SK-N-SH (cell line): ENCODE data around the gene SUPT7L. TPM values are rescaled to one million over a fixed set of nuclear protein-coding genes. Genes with fewer than 3 reads are reported as not detected.

ENCODE experiments used
- CTCF ChIA-PET: fragments of 300-600, 350-600 bp; formaldehyde crosslinking; extraction: SDS; loops from one replicate; lab custom pipeline; 2021; lab: Yijun Ruan, JAX
- POLR2A ChIA-PET: fragments of 350-600 bp; sonication (Branson Sonifier 250); formaldehyde crosslinking; extraction: SDS; loops from one replicate; lab custom pipeline; 2020; ENCODE audit warnings: antibody characterized with exemption, inconsistent platforms; lab: Yijun Ruan, JAX
- DNase-seq: peaks from one replicate; pipeline ENCODE4 v3.0.0; 2012
- H2AFZ ChIP-seq: fragments of 200-600 bp; sonication (generic); 2 replicates; pipeline ENCODE4 v1.8.1; 2016; ENCODE audit warnings: antibody characterized with exemption, mild to moderate bottlenecking, low read depth
- H3F3A ChIP-seq: fragments of 200-600 bp; sonication (generic); replicated peaks from 2 replicates; pipeline ENCODE3; 2016; ENCODE audit warnings: antibody characterized with exemption, mild to moderate bottlenecking; ENCODE audit not compliant: insufficient read depth
- H3K27ac ChIP-seq, 2 experiments: fragments of 200-500 bp in 1 of 2; fragments of 200-600 bp in 1 of 2; sonication (Bioruptor generic) in 1 of 2; sonication (generic), shearing (Covaris generic) in 1 of 2; 2 replicates each; pipeline versions ENCODE4 v1.5.1 to v1.6.1; 2014 to 2016; ENCODE audit warnings: low read depth in 2 of 2, inconsistent platforms in 1 of 2, low read length in 1 of 2, mild to moderate bottlenecking in 1 of 2, mixed read lengths in 1 of 2
- H3K27me3 ChIP-seq: fragments of 200-600 bp; sonication (generic), shearing (Covaris generic); 2 replicates; pipeline ENCODE4 v1.6.1; 2016; ENCODE audit warnings: mixed run types; ENCODE audit not compliant: insufficient read depth
- H3K36me3 ChIP-seq, 2 experiments: fragments of 200-500 bp in 1 of 2; fragments of 200-600 bp in 1 of 2; sonication (Bioruptor generic) in 1 of 2; sonication (generic) in 1 of 2; replicated peaks in 1 of 2; 2 replicates each; pipeline versions ENCODE3 to v1.5.1; 2014 to 2016; ENCODE audit warnings: low read length in 1 of 2, mild to moderate bottlenecking in 1 of 2; ENCODE audit not compliant: insufficient read depth in 2 of 2, control insufficient read depth in 1 of 2
- H3K4me1 ChIP-seq, 2 experiments: fragments of 200-500 bp in 1 of 2; fragments of 200-600 bp in 1 of 2; sonication (Bioruptor generic) in 1 of 2; sonication (generic), shearing (Covaris generic) in 1 of 2; 2 replicates each; pipeline versions ENCODE4 v1.5.1 to v1.6.1; 2014 to 2016; ENCODE audit warnings: low read depth in 1 of 2, low read length in 1 of 2, mixed run types in 1 of 2; ENCODE audit not compliant: insufficient read depth in 2 of 2, control insufficient read depth in 1 of 2
- H3K4me2 ChIP-seq: fragments of 200-600 bp; sonication (generic), shearing (Covaris generic); 2 replicates; pipeline ENCODE4 v1.6.1; 2017; ENCODE audit warnings: mixed run types
- H3K4me3 ChIP-seq, 2 experiments: fragments of 200-500 bp in 1 of 2; fragments of 200-600 bp in 1 of 2; sonication (Bioruptor generic) in 1 of 2; sonication (generic), shearing (Covaris generic) in 1 of 2; 2 replicates each; pipeline versions ENCODE4 v1.5.1 to v1.8.1; 2014 to 2016; ENCODE audit warnings: low read depth in 2 of 2, inconsistent platforms in 1 of 2, low read length in 1 of 2, mild to moderate bottlenecking in 1 of 2, mixed read lengths in 1 of 2, moderate library complexity in 1 of 2
- H3K79me2 ChIP-seq: fragments of 200-600 bp; sonication (generic); 2 replicates; pipeline ENCODE4 v1.8.1; 2017; ENCODE audit warnings: mild to moderate bottlenecking; ENCODE audit not compliant: insufficient read depth
- H3K9ac ChIP-seq: fragments of 200-600 bp; sonication (generic); 2 replicates; pipeline ENCODE4 v1.6.1; 2017; ENCODE audit warnings: mixed run types
- H3K9me2 ChIP-seq: fragments of 200-600 bp; sonication (generic); 2 replicates; pipeline ENCODE4 v1.6.1; 2017; ENCODE audit warnings: mixed run types
- H3K9me3 ChIP-seq: fragments of 200-600 bp; sonication (generic); 2 replicates; pipeline ENCODE4 v1.6.1; 2017; ENCODE audit warnings: mixed run types, mild to moderate bottlenecking, moderate library complexity
- H4K20me1 ChIP-seq: fragments of 200-600 bp; sonication (generic); 2 replicates; pipeline ENCODE4 v1.6.1; 2017; ENCODE audit warnings: mild to moderate bottlenecking, mixed run types; ENCODE audit not compliant: insufficient read depth
- CHD2 ChIP-seq: fragments of 150-350 bp; IDR thresholded peaks from 2 replicates; pipeline ENCODE4 v1.6.1; 2018; ENCODE audit warnings: low read length; ENCODE audit not compliant: partially characterized antibody
- CTCF ChIP-seq: fragments of 200-600 bp; sonication (generic); IDR thresholded peaks from 2 replicates; pipeline ENCODE4 v1.6.1; 2017; ENCODE audit warnings: antibody characterized with exemption, mild to moderate bottlenecking, moderate library complexity
- FOSL2 ChIP-seq: IDR thresholded peaks from 2 replicates; pipeline ENCODE4 v1.4.0; 2012; ENCODE audit warnings: low read depth, mild to moderate bottlenecking, moderate library complexity, borderline replicate concordance
- FOXJ3 ChIP-seq: sonication (generic); formaldehyde crosslinking; IDR thresholded peaks from 2 replicates; pipeline ENCODE4 v1.5.1; 2020; ENCODE audit warnings: mild to moderate bottlenecking, missing genetic modification reagents
- IRF3 ChIP-seq: fragments of 150-350 bp; IDR thresholded peaks from 2 replicates; pipeline ENCODE4 v1.6.1; 2016; ENCODE audit warnings: mild to moderate bottlenecking, low read depth, low read length
- MAX ChIP-seq: IDR thresholded peaks from 2 replicates; pipeline ENCODE4 v1.4.0; 2012; ENCODE audit warnings: low read depth
- MEF2A ChIP-seq: IDR thresholded peaks from 2 replicates; pipeline ENCODE4 v1.4.0; 2012; ENCODE audit warnings: low read depth, borderline replicate concordance
- MXI1 ChIP-seq: IDR thresholded peaks from 2 replicates; pipeline ENCODE4 v1.6.1; 2012; ENCODE audit warnings: mild to moderate bottlenecking, low read depth, low read length, improper control_type of control experiment
- NFIC ChIP-seq: IDR thresholded peaks from 2 replicates; pipeline ENCODE4 v1.4.0; 2012; ENCODE audit warnings: borderline replicate concordance
- NRF1 ChIP-seq: IDR thresholded peaks from 2 replicates; pipeline ENCODE4 v1.6.1; 2012; ENCODE audit warnings: low read depth, mild to moderate bottlenecking, low read length
- PBX3 ChIP-seq: IDR thresholded peaks from 2 replicates; pipeline ENCODE4; 2012
- RAD21 ChIP-seq: IDR thresholded peaks from 2 replicates; pipeline ENCODE4 v1.6.1; 2012; ENCODE audit warnings: mild to moderate bottlenecking, low read length
- RCOR1 ChIP-seq: fragments of 150-350 bp; IDR thresholded peaks from 2 replicates; pipeline ENCODE4 v1.6.1; 2017; ENCODE audit warnings: antibody characterized with exemption, low read length
- REST ChIP-seq: IDR thresholded peaks from 2 replicates; pipeline ENCODE4 v1.6.1; 2012; ENCODE audit warnings: mild to moderate bottlenecking, low read depth, low read length, moderate library complexity
- RFX5 ChIP-seq: IDR thresholded peaks from 2 replicates; pipeline ENCODE4 v1.6.1; 2012; ENCODE audit warnings: mild to moderate bottlenecking, improper control_type of control experiment, low read length
- RXRA ChIP-seq: IDR thresholded peaks from 2 replicates; pipeline ENCODE4 v1.4.0; 2012; ENCODE audit warnings: low read depth, mild to moderate bottlenecking, borderline replicate concordance
- TEAD4 ChIP-seq: IDR thresholded peaks from 2 replicates; pipeline ENCODE4 v1.4.0; 2012; ENCODE audit warnings: mild to moderate bottlenecking, borderline replicate concordance; ENCODE audit not compliant: insufficient read depth
- USF2 ChIP-seq: fragments of 150-350 bp; IDR thresholded peaks from 2 replicates; pipeline ENCODE4 v1.6.1; 2017; ENCODE audit warnings: antibody characterized with exemption, low read length, low read depth, borderline replicate concordance
- WGBS: methylation state at CpG from one replicate; pipeline ENCODE4 v1.1.6; 2017; ENCODE audit warnings: low lambda C conversion rate; 5-methylcytosine and 5-hydroxymethylcytosine counted together
- polyA plus RNA-seq, 3 experiments: library from polyadenylated mRNA; depleted of rRNA; stranded (reverse); fragments of >200 nt; gene quantifications; 2 replicates each; pipeline ENCODE4 v1.2.3, GENCODE V29; 2012

SUPT7L gene
- polyA plus RNA-seq, 1 of the 3 experiments (the other 2 are of a cell fraction): 49.7 TPM

GRCh38 chr2:27701676-27702075 lies 38.3 kb upstream of the SUPT7L start:
- no peaks in the 10 kb centered on the region for H3K27me3 ChIP-seq
- TF ChIP-seq PBX3: no peak
- TF ChIP-seq CHD2: no peak
- no peak for TF ChIP-seq RCOR1
- TF ChIP-seq NFIC: no peak
- no peak for TF ChIP-seq REST
- TF ChIP-seq RFX5: no peak
- no peak for TF ChIP-seq USF2
- no peak for TF ChIP-seq MAX
- TF ChIP-seq FOXJ3 (CRISPR knock-in tag): no peak
- no peak for TF ChIP-seq CTCF
- TF ChIP-seq RXRA: no peak
- TF ChIP-seq FOSL2: no peak
- TF ChIP-seq TEAD4: no peak
- TF ChIP-seq NRF1: no peak
- TF ChIP-seq MXI1: no peak
- no peak for TF ChIP-seq MEF2A
- no peak for TF ChIP-seq RAD21
- no peak for TF ChIP-seq IRF3
- no peaks in the 10 kb centered on the region for H3K9me2 ChIP-seq
- no peaks in the 10 kb centered on the region for H3K36me3 ChIP-seq
- no peak overlapping the region for H3K27ac ChIP-seq
- no peaks in the 10 kb centered on the region for H3K79me2 ChIP-seq
- H3K4me1 ChIP-seq: peaks cover 10 to 11% of the 10 kb centered on the region in 2 experiments; a peak in 3 of 4 replicates
- 74% methylated on average over 5 of the region's 5 CpGs for WGBS
- H3K9me3 ChIP-seq: no peaks in the 10 kb centered on the region
- H3K4me2 ChIP-seq: no peak overlapping the region
- no peak overlapping the region for H3K4me3 ChIP-seq
- H4K20me1 ChIP-seq: no peaks in the 10 kb centered on the region
- DNase-seq: no peak
- CTCF ChIA-PET: interaction anchor here (0.6 to 18.8 kb wide), 3 partner anchors 14 to 701 kb away, joined by 3 to 333 read pairs (median 3); no protein-coding TSS in a partner anchor
- peaks cover 15% of the 10 kb centered on the region for H3F3A ChIP-seq
- POLR2A ChIA-PET: no interaction called here
- no peak overlapping the region for H3K9ac ChIP-seq
- no peak overlapping the region for H2AFZ ChIP-seq
